Pancreas (tissue), 10 donors: ENCODE measurements around the gene ZBED4. TPM values are rescaled to one million over a fixed set of nuclear protein-coding genes. Genes with fewer than 3 reads are reported as not detected.

ENCODE experiments used
- ATAC-seq, 4 donors: fragments of 200-7000 bp; cut with Tn5 transposase; one replicate each; pipeline versions ENCODE4 v1.8.0 to v1.9.1; 2020; ENCODE audit warnings: mild to moderate bottlenecking in 4 of 4, moderate library complexity in 4 of 4
- DNase-seq, 6 donors: peaks; one replicate each; pipeline ENCODE4 v3.0.0-alpha.2; 2020
- FAIRE-seq: peaks from 2 replicates; lab custom pipeline; 2012; peaks lifted over from hg19 to GRCh38; lab: Jason Lieb, UNC
- H3K27ac ChIP-seq, 4 donors: fragments of 200-600 bp; sonication (generic); 1 replicate in 3 of 4; 2 replicates in 1 of 4; pipeline versions ENCODE4 v1.5.0 to v1.8.0; 2020
- H3K27me3 ChIP-seq, 4 donors: fragments of 200-600 bp; one replicate each; pipeline ENCODE4 v1.8.0; 2021
- H3K36me3 ChIP-seq, 3 donors: fragments of 200-600 bp; sonication (generic) in 1 of 3; one replicate each; pipeline versions ENCODE4 v1.5.0 to v1.8.0; 2020 to 2021
- H3K4me1 ChIP-seq, 3 donors: fragments of 200-600 bp; one replicate each; pipeline ENCODE4 v1.8.0; 2021
- H3K4me3 ChIP-seq, 4 donors: fragments of 200-600 bp; sonication (generic) in 2 of 4; one replicate each; pipeline versions ENCODE4 v1.5.0 to v1.8.0; 2020 to 2021
- H3K9me3 ChIP-seq, 4 donors: fragments of 200-600 bp; one replicate each; pipeline ENCODE4 v1.8.0; 2021
- WGBS, 2 donors: extraction: QIAGEN DNeasy Blood & Tissue Kit; methylation state at CpG; one replicate each; pipeline ENCODE4 v1.1.7; 2013; 5-methylcytosine and 5-hydroxymethylcytosine counted together
- intact Hi-C, 3 donors: fragments of 100-400 bp; cut with DNase I; formaldehyde crosslinking; loops; one replicate each; pipeline versions ENCODE4 v1.11.1 to v1.14.2; 2022
- polyA plus RNA-seq, 2 donors: library from polyadenylated mRNA; stranded (reverse); fragments of 200-250 nt; gene quantifications; one replicate each; pipeline ENCODE4 v1.2.3, GENCODE V29; 2013
- total RNA-seq, 6 donors: library from RNA; stranded (reverse); fragmentation: NEBNext Ultra II Directional in 4 of 6; extraction: Animal tissue kit (Norgen Biotek cat#: 25700) in 4 of 6; gene quantifications; one replicate each; pipeline versions ENCODE4 v1.2.1 to v1.2.4, GENCODE V29; 2021 to 2023
- TF ChIP-seq, protein P1 (sequence below), 4 donors: fragments of 200-600 bp; sonication (generic) in 3 of 4; IDR thresholded peaks; one replicate each; pipeline versions ENCODE4 v1.5.0 to v1.8.0; 2021; ENCODE audit warnings: antibody characterized with exemption in 4 of 4
- donor health status: healthy with polysubstance abuse.
- donor health status: DM: no; HTN: no; CAD: no; lungs with moderate emphysema.
- donor health status: DM: no; HTN: no; CAD: no.
- donor health status: control.
- donor health status: control.
- donor health status: Bipolar disorder and iron deficiency.
- donor health status: DM: yes; HTN: yes; CAD: no.
- donor health status: DM: no; HTN: no; CAD: no.
- donor health status: DM: no; HTN: no; CAD: no.
- donor health status: DM: yes; HTN: yes; CAD: no.

The ZBED4 gene
- total and polyA plus RNA-seq, 8 donors: 2.4 to 7.2 (median 4.5) TPM

DNA sequence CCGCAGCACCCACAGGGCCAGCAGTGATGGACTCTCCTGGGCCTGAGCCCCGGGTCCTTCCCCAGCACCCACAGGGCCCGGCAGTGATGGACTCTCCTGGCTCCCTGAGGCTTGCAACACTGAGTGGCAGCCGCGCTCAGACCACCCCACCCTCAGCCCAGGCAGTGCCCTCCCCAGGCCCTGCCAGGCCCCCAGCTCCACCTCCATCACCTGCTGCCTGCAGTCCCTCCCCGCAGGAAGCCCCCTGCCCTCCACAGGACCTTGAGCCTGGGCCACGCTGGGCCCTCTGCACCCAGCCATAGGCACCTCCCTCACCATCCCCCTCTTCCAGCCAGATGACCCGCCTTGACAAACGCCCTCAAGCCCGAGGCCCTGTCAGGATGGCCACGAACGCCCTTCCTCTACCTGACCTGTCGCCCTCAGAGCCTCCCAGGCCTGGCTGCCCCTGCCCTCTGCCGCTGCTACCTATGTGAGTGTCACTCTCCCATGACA is 53.2 kb downstream of the ZBED4 start:
- Histone ChIP-seq H3K27me3 (no peaks in the 10 kb centered on the region), H3K9me3 (no peaks in the 10 kb centered on the region), H3K36me3 (peaks cover 0 to 28% (median 14%) of the 10 kb centered on the region in 3 donors), H3K27ac (no peak overlapping the region), H3K4me3 (no peak overlapping the region), H3K4me1 (no peaks in the 10 kb centered on the region)
- 91 to 92% methylated on average over 13 to 14 of the region's 14 CpGs for WGBS, 2 donors
- intact Hi-C loops: no loop called here
- TF ChIP-seq, protein P1, sequence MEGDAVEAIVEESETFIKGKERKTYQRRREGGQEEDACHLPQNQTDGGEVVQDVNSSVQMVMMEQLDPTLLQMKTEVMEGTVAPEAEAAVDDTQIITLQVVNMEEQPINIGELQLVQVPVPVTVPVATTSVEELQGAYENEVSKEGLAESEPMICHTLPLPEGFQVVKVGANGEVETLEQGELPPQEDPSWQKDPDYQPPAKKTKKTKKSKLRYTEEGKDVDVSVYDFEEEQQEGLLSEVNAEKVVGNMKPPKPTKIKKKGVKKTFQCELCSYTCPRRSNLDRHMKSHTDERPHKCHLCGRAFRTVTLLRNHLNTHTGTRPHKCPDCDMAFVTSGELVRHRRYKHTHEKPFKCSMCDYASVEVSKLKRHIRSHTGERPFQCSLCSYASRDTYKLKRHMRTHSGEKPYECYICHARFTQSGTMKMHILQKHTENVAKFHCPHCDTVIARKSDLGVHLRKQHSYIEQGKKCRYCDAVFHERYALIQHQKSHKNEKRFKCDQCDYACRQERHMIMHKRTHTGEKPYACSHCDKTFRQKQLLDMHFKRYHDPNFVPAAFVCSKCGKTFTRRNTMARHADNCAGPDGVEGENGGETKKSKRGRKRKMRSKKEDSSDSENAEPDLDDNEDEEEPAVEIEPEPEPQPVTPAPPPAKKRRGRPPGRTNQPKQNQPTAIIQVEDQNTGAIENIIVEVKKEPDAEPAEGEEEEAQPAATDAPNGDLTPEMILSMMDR (IDR thresholded peaks at IDR 0.05): no peak
- no peak for FAIRE-seq
- peak in 1 of 4 donors; percentile 6 for ATAC-seq
- peak in 2 of 6 donors; percentile 11 to 68 for DNase-seq

DNA sequence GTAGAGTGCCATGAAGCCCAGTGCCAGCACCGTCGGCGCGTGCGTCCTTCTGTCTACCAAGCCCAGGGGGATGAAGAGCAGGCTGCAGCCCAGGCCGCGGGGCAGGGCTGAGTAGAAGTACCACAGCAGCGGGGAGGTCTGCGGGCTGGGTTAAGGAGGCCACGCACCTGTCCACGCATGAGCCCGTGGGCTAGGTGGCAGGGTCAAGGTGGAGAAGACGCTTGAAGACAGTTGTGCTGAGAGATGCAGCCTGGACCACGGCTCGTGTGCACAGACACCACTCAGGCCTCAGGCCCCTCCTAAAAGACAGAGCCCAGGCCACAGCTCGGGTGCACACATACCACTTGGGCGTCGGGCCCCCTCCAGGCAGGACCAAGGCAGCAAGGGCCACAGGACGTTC is 54.2 kb downstream of the ZBED4 start:
- FAIRE-seq (no peak), DNase-seq (peak in 2 of 6 donors; percentile 16 to 68), ATAC-seq (no peak)
- H3K4me1 ChIP-seq: no peaks in the 10 kb centered on the region
- intact Hi-C loops: no loop called here
- H3K27ac ChIP-seq: no peak overlapping the region
- peaks cover 0 to 19% (median 14%) of the 10 kb centered on the region in 3 donors for H3K36me3 ChIP-seq
- 94% methylated on average over 18 to 19 of the region's 19 CpGs for WGBS, 2 donors
- no peak overlapping the region for H3K4me3 ChIP-seq
- TF ChIP-seq, protein P1 (IDR thresholded peaks at IDR 0.05): no peak
- no peaks in the 10 kb centered on the region for H3K27me3 ChIP-seq
- no peaks in the 10 kb centered on the region for H3K9me3 ChIP-seq

DNA sequence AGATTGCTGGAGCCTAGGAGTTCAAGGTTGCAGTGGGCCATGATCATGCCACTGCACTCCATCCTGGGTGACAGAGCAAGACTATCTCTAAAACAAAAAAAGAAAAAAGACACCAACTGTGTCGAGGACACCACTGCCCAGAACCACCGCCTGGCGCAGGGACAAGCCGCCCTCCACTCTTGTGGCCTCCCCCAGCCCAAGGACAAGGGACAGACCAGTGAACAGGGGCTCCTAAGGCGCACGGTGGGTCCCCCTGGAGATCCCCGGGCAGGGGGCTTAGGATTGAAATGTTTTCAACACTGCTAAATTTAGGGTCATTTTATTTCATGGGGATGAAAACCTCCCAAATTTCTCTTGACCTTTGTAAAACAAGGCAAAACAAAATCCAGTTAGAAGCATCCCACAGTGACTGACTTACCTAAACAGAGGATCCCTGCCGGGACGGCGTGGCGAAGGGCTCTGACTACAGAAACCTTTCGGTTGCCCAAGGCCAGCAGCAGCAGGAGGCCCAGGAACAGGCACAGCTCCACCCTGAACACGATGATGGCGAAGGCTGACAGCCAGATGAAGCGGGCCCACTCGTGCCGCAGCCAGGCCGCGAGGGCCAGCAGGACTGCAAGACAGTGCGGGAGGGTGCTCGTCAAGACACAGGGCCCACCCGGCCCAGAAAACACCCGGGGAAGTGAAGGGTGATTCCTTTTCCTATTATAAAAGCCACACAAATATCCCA is 56.0 kb downstream of the ZBED4 start:
- Histone ChIP-seq H3K9me3 (no peaks in the 10 kb centered on the region), H3K36me3 (peaks cover 0 to 15% (median 6%) of the 10 kb centered on the region in 3 donors), H3K27me3 (no peaks in the 10 kb centered on the region), H3K4me3 (no peak overlapping the region), H3K4me1 (no peaks in the 10 kb centered on the region), H3K27ac (no peak overlapping the region)
- DNase-seq: peak in 2 of 6 donors; percentile 7 to 42
- intact Hi-C loops: loop anchor here in 1 of 3 donors (10.0 kb wide), 1 partner anchor 45 kb away; no protein-coding TSS in a partner anchor
- ATAC-seq: no peak
- FAIRE-seq: no peak
- TF ChIP-seq, protein P1 (IDR thresholded peaks at IDR 0.05): no peak
- WGBS, 2 donors: 92 to 95% methylated on average over 23 of the region's 23 CpGs

DNA sequence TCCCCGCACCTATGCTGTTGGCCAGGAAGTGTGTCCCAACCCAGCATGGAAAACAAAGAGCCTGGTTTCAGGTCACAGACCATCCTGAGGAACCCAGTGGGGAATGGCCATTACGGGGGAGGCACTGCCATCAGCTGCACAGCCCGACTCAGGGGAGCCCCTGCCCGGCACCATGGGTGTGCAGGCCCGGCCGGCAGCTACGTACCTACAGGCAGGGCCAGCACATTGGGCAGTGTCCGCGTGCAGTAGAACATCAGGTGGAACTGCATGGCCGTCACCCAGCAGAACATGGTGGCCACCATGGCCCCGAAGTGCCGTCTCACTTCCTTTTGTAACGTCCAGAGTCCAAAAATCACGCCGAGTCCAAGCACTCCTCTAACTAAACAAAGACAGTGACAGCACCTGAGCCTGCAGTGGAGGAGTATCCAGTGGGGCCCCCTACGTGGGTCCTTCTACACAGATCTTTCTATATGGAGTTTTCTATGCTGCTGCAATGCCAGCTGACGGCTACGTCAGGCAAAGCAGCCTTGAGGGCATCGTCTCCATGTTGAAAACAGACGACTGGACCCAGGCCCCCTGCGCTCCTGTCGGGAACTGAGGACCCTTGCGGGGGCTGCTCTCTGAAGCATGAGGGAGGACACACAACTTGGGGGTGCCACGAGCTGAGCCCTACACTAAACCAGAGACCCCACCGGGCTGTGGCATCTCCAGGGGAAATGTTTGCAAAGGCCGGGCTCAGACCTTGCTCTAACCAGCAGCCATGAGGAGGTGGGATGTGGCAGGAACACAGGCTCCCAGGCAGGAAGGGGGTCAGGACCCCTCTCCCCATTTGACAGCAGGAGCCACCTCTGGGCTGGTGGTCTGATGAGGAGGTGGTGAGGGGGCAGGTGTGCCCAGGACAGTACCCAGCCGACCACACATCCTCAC is 56.8 kb downstream of the ZBED4 start:
- Histone ChIP-seq H3K4me1 (no peaks in the 10 kb centered on the region), H3K36me3 (peaks cover 0 to 15% (median 6%) of the 10 kb centered on the region in 3 donors), H3K4me3 (no peak overlapping the region), H3K9me3 (no peaks in the 10 kb centered on the region), H3K27ac (no peak overlapping the region), H3K27me3 (no peaks in the 10 kb centered on the region)
- intact Hi-C loops: loop anchor here in 1 of 3 donors (10.0 kb wide), 1 partner anchor 46 kb away; no protein-coding TSS in a partner anchor
- DNase-seq (peak in 2 of 6 donors; percentile 18 to 52), FAIRE-seq (no peak), ATAC-seq (no peak)
- 91 to 92% methylated on average over 25 to 27 of the region's 27 CpGs for WGBS, 2 donors
- TF ChIP-seq, protein P1 (IDR thresholded peaks at IDR 0.05): no peak
